ENCODE data around the gene CNPPD1. TPM values are rescaled to one million over a fixed set of nuclear protein-coding genes. Genes with fewer than 3 reads are reported as not detected.

The CNPPD1 gene
- total RNA-seq, 1 donor from 2014 or later, result 61.5 TPM

- H3K4me1 Mint-ChIP-seq (ENCODE audit: low read depth, unreplicated experiment), result peaks cover 8% of the 10 kb centered on the region
Observed at GRCh38 chr2:219169930-219170654, 6.6 kb downstream of the CNPPD1 start, which contains the start of gene SLC23A3. TSS of gene SLC23A3 (minus strand) at chr2:219170029. CDS start at chr2:219169984, 45 bp downstream.

GRCh38 chr2:219168932-219169331 is 7.8 kb downstream of the CNPPD1 start:
- peaks cover 5% of the 10 kb centered on the region for H3K9me3 Mint-ChIP-seq (ENCODE audit: unreplicated experiment)
- H3K27ac Mint-ChIP-seq (ENCODE audit: unreplicated experiment), result no peak overlapping the region
- no peak for TF ChIP-seq CTCF (IDR thresholded peaks at IDR 0.05; ENCODE audit: partially characterized antibody, unreplicated experiment)
- peaks cover under 1% of the 10 kb centered on the region for H3K4me1 Mint-ChIP-seq (ENCODE audit: low read depth, unreplicated experiment)
- no peak overlapping the region for H3K4me3 Mint-ChIP-seq (ENCODE audit: unreplicated experiment)
- no peak for DNase-seq
- H3K27me3 Mint-ChIP-seq (ENCODE audit: unreplicated experiment), result peaks cover 8% of the 10 kb centered on the region
- H3K36me3 Mint-ChIP-seq (ENCODE audit: unreplicated experiment), result no peaks in the 10 kb centered on the region

More at GRCh38 chr2:219169930-219170654, 6.6 kb downstream of the CNPPD1 start, which contains the start of gene SLC23A3:
- H3K27me3 Mint-ChIP-seq (ENCODE audit: unreplicated experiment), result peaks cover 11% of the 10 kb centered on the region
- peaks cover 5% of the 10 kb centered on the region for H3K9me3 Mint-ChIP-seq (ENCODE audit: unreplicated experiment)
- H3K27ac Mint-ChIP-seq (ENCODE audit: unreplicated experiment), result no peak within 1 kb of the TSS
- no peak for DNase-seq
- no peaks in the 10 kb centered on the region for H3K36me3 Mint-ChIP-seq (ENCODE audit: unreplicated experiment)
- H3K4me3 Mint-ChIP-seq (ENCODE audit: unreplicated experiment), result no peak within 1 kb of the TSS
- no peak for TF ChIP-seq CTCF (IDR thresholded peaks at IDR 0.05; ENCODE audit: partially characterized antibody, unreplicated experiment)

- Mint-ChIP-seq H3K27ac (ENCODE audit: unreplicated experiment) (no peak overlapping the region), H3K9me3 (ENCODE audit: unreplicated experiment) (peaks cover 5% of the 10 kb centered on the region), H3K27me3 (ENCODE audit: unreplicated experiment) (peaks cover 8% of the 10 kb centered on the region), H3K36me3 (ENCODE audit: unreplicated experiment) (no peaks in the 10 kb centered on the region), H3K4me3 (ENCODE audit: unreplicated experiment) (no peak overlapping the region), H3K4me1 (ENCODE audit: low read depth, unreplicated experiment) (no peaks in the 10 kb centered on the region)
- TF ChIP-seq CTCF (IDR thresholded peaks at IDR 0.05; ENCODE audit: partially characterized antibody, unreplicated experiment), result no peak
- no peak for DNase-seq
Observed at GRCh38 chr2:219168526-219168925, 8.2 kb downstream of the CNPPD1 start.

GRCh38 chr2:219167997-219168396 is 8.7 kb downstream of the CNPPD1 start:
- Mint-ChIP-seq H3K36me3 (ENCODE audit: unreplicated experiment) (no peaks in the 10 kb centered on the region), H3K4me3 (ENCODE audit: unreplicated experiment) (no peak overlapping the region), H3K27me3 (ENCODE audit: unreplicated experiment) (peaks cover 8% of the 10 kb centered on the region), H3K9me3 (ENCODE audit: unreplicated experiment) (peaks cover 5% of the 10 kb centered on the region), H3K4me1 (ENCODE audit: low read depth, unreplicated experiment) (no peaks in the 10 kb centered on the region), H3K27ac (ENCODE audit: unreplicated experiment) (no peak overlapping the region)
- DNase-seq, result no peak
- TF ChIP-seq CTCF (IDR thresholded peaks at IDR 0.05; ENCODE audit: partially characterized antibody, unreplicated experiment), result no peak
